Heart left ventricle (tissue), 16 donors: ENCODE measurements around the gene DDAH2. TPM values are rescaled to one million over a fixed set of nuclear protein-coding genes. Genes with fewer than 3 reads are reported as not detected.

Experiments used
- ATAC-seq, 4 donors: fragments of 200-7000 bp; cut with Tn5 transposase; one replicate each; pipeline ENCODE4 v1.9.1; 2020 to 2022; ENCODE audit warnings: moderate library complexity in 4 of 4, mild to moderate bottlenecking in 3 of 4, moderate number of reproducible peaks in 1 of 4
- DNase-seq, 5 donors: peaks; one replicate each; pipeline ENCODE4 v3.0.0-alpha.2; 2020
- H3K27ac ChIP-seq, 12 donors: fragments of 200-600 bp; sonication (generic) in 4 of 12; one replicate each; pipeline versions ENCODE4 v1.5.0 to v1.8.0; 2016 to 2022; ENCODE audit warnings: mild to moderate bottlenecking in 2 of 12
- H3K27me3 ChIP-seq, 9 donors: fragments of 200-600 bp; sonication (generic) in 2 of 9; one replicate each; pipeline versions ENCODE4 v1.5.1 to v1.8.0; 2016 to 2022; ENCODE audit warnings: mild to moderate bottlenecking in 3 of 9
- H3K36me3 ChIP-seq, 9 donors: fragments of 200-600 bp; sonication (generic) in 2 of 9; one replicate each; pipeline versions ENCODE4 v1.5.0 to v1.8.0; 2018 to 2022; ENCODE audit warnings: mild to moderate bottlenecking in 2 of 9
- H3K4me1 ChIP-seq, 12 donors: fragments of 200-600 bp; sonication (generic) in 4 of 12; one replicate each; pipeline versions ENCODE4 v1.5.0 to v1.8.0; 2016 to 2022; ENCODE audit warnings: mild to moderate bottlenecking in 3 of 12
- H3K4me3 ChIP-seq, 12 donors: fragments of 200-600 bp; sonication (generic) in 4 of 12; one replicate each; pipeline versions ENCODE4 v1.5.0 to v1.8.0; 2017 to 2022; ENCODE audit warnings: mild to moderate bottlenecking in 9 of 12, moderate library complexity in 4 of 12
- H3K9me3 ChIP-seq, 12 donors: fragments of 200-600 bp; sonication (generic) in 4 of 12; one replicate each; pipeline versions ENCODE4 v1.5.0 to v1.8.0; 2016 to 2022; ENCODE audit warnings: mild to moderate bottlenecking in 1 of 12
- CTCF ChIP-seq, 12 donors: fragments of 200-600 bp; sonication (generic) in 4 of 12; IDR thresholded peaks; one replicate each; pipeline versions ENCODE4 v1.5.0 to v1.8.0; 2018 to 2022; ENCODE audit warnings: antibody characterized with exemption in 12 of 12, mild to moderate bottlenecking in 5 of 12
- POLR2A ChIP-seq, 2 donors: fragments of 450-650 bp; IDR thresholded peaks; one replicate each; pipeline ENCODE4 v1.6.1; 2017; ENCODE audit warnings: antibody characterized with exemption in 2 of 2, mild to moderate bottlenecking in 2 of 2, moderate library complexity in 2 of 2
- WGBS, 4 donors: extraction: QIAGEN DNeasy Blood & Tissue Kit in 2 of 4; methylation state at CpG; one replicate each; pipeline versions ENCODE4 v1.1.5 to v1.1.7; 2013 to 2018; 5-methylcytosine and 5-hydroxymethylcytosine counted together
- intact Hi-C, 10 donors: fragments of 100-400 bp; cut with DNase I; formaldehyde crosslinking; loops; one replicate each; pipeline versions ENCODE4 v1.11.1 to v1.14.2; 2022
- polyA plus RNA-seq, 2 donors: library from polyadenylated mRNA; stranded (reverse); fragments of 200-250 nt; gene quantifications; one replicate each; pipeline ENCODE4 v1.2.3, GENCODE V29; 2013
- total RNA-seq, 9 donors: library from RNA; depleted of rRNA in 2 of 9; stranded (reverse); fragments of >200 nt in 2 of 9; fragmentation: NEBNext Ultra II Directional in 3 of 9; extraction: Animal tissue kit (Norgen Biotek cat#: 25700) in 3 of 9; gene quantifications; one replicate each; pipeline versions ENCODE4 v1.1.0 to v1.2.4, GENCODE V29; 2016 to 2023
- donor health status: ischemic (EF 13 %, LVEDD 7.1; RV severe dilation, severe dysfunction).
- donor health status: healthy with polysubstance abuse.
- donor health status: DM: no; HTN: yes; CAD: no.
- donor health status: DM: no; HTN: no; CAD: no.
- donor health status: ischemic (EF 25% LVEDD 6.9; RV normal size, moderate dysfunction).
- donor health status: ischemic (EF 25% LVEDD 5.7; RV mildly dilated, moderate dysfunction).
- donor health status: healthy.
- donor health status: DM: yes; HTN: yes; CAD: no.
- donor health status: ischemic (EF 35%, LVEDD 5.7; RV mildly dilated, moderate dysfunction).
- donor health status: nonischemic (EF 11% LVEDD 7.7; RV severe dilation, severe dysfunction).
- donor health status: DM: yes; HTN: yes; CAD: no.
- donor health status: PGD.
- donor health status: ischemic (EF 29% LVEDD 5.4; RV normal size, mild dysfunction).
- donor health status: nonischemic (EF 23%, LVEDD 6.1; RV moderate dilation, normal function).

DDAH2 gene
- total and polyA plus RNA-seq, 11 donors = 42.3 to 80.5 (median 56.8) TPM

- no peaks in the 10 kb centered on the region for H3K27me3 ChIP-seq
- H3K36me3 ChIP-seq = peaks cover 0 to 17% (median 0%) of the 10 kb centered on the region in 9 donors
- no peak for DNase-seq
- no peak for ATAC-seq
- H3K27ac ChIP-seq = no peak overlapping the region
- no peaks in the 10 kb centered on the region for H3K9me3 ChIP-seq
- WGBS, 4 donors = 87 to 96% (median 90%) methylated on average over 9 of the region's 9 CpGs
- intact Hi-C loops = loop anchor here in 4 of 10 donors (5.0 to 10.0 kb wide), 4 partner anchors 33 to 83 kb away; partner anchors contain the start of genes DDAH2 (in 2 of the 4) and LY6G5C (in 2 of the 4)
- H3K4me3 ChIP-seq = no peak overlapping the region
- peaks cover 0 to 32% (median 6%) of the 10 kb centered on the region in 12 donors for H3K4me1 ChIP-seq
- TF ChIP-seq POLR2A (IDR thresholded peaks at IDR 0.05) (no peak), CTCF (IDR thresholded peaks at IDR 0.05) (no peak)
Observed at GRCh38 chr6:31765559-31765909, 36.4 kb upstream of the DDAH2 start.

- peaks cover 0 to 22% (median 6%) of the 10 kb centered on the region in 12 donors for H3K4me1 ChIP-seq
- no peak for DNase-seq
- TF ChIP-seq POLR2A (IDR thresholded peaks at IDR 0.05) (no peak), CTCF (IDR thresholded peaks at IDR 0.05) (no peak)
- no peak overlapping the region for H3K27ac ChIP-seq
- no peaks in the 10 kb centered on the region for H3K27me3 ChIP-seq
- peaks cover 0 to 23% (median 0%) of the 10 kb centered on the region in 9 donors for H3K36me3 ChIP-seq
- H3K4me3 ChIP-seq = no peak overlapping the region
- intact Hi-C loops = loop anchor here in 3 of 10 donors (5.0 to 10.0 kb wide), 3 partner anchors 37 to 82 kb away; partner anchors contain the start of genes LY6G5C (in 2 of the 3) and DDAH2 (in 1 of the 3)
- WGBS, 4 donors = 85 to 89% (median 86%) methylated on average over 4 of the region's 4 CpGs
- ATAC-seq = no peak
- H3K9me3 ChIP-seq = no peaks in the 10 kb centered on the region
Observed at GRCh38 chr6:31764198-31764597, 35.1 kb upstream of the DDAH2 start.

GRCh38 chr6:31763619-31763940 lies 34.5 kb upstream of the DDAH2 start:
- Histone ChIP-seq H3K27ac (peak overlapping the region in 1 of 12 donors; percentile 47), H3K4me1 (peaks cover 0 to 21% (median 6%) of the 10 kb centered on the region in 12 donors), H3K27me3 (no peaks in the 10 kb centered on the region), H3K36me3 (peaks cover 0 to 29% (median 0%) of the 10 kb centered on the region in 9 donors), H3K9me3 (no peaks in the 10 kb centered on the region), H3K4me3 (no peak overlapping the region)
- peak in 3 of 4 donors; percentile 55 to 77 (median 57) for ATAC-seq
- intact Hi-C loops = loop anchor here in 3 of 10 donors (5.0 to 10.0 kb wide), 3 partner anchors 36 to 81 kb away; partner anchors contain the start of genes LY6G5C (in 2 of the 3) and DDAH2 (in 1 of the 3)
- TF ChIP-seq POLR2A (IDR thresholded peaks at IDR 0.05) = no peak
- peak in 1 of 12 donors; percentile 11 for TF ChIP-seq CTCF (IDR thresholded peaks at IDR 0.05)
- 0 to 16% (median 3%) methylated on average over 1 of the region's 1 CpG for WGBS, 4 donors
- DNase-seq = peak in 1 of 5 donors; percentile 34

GRCh38 chr6:31762878-31763618 lies 33.9 kb upstream of the DDAH2 start:
- DNase-seq (no peak), ATAC-seq (peak in 1 of 4 donors; percentile 4)
- TF ChIP-seq POLR2A (IDR thresholded peaks at IDR 0.05) (no peak), CTCF (IDR thresholded peaks at IDR 0.05) (no peak)
- WGBS, 4 donors = 57 to 69% (median 63%) methylated on average over 6 to 8 of the region's 8 CpGs
- intact Hi-C loops = loop anchor here in 3 of 10 donors (5.0 to 10.0 kb wide), 3 partner anchors 36 to 81 kb away; partner anchors contain the start of genes LY6G5C (in 2 of the 3) and DDAH2 (in 1 of the 3)
- Histone ChIP-seq H3K9me3 (no peaks in the 10 kb centered on the region), H3K27me3 (no peaks in the 10 kb centered on the region), H3K4me1 (peaks cover 0 to 21% (median 6%) of the 10 kb centered on the region in 12 donors), H3K36me3 (peaks cover 0 to 29% (median 0%) of the 10 kb centered on the region in 9 donors), H3K27ac (peak overlapping the region in 1 of 12 donors; percentile 47), H3K4me3 (no peak overlapping the region)
